Stimulated activated memory B cell treated with anti-CD40 and anti-IgM and Interleukin-4, amounts not matched to agents 10 μg/mL and 1 μg/mL and 100 μg/mL, for 72 hours (primary cell): ENCODE measurements around the gene C1orf105.
"Not testable (repeated sequence)": the region's sequence is repeated elsewhere in the genome, so short reads cannot be mapped to it uniquely, and the experiment has no call there.

Experiments
- ATAC-seq: fragments of 150-1000 bp; cut with Tn5 transposase; 2 replicates; pipeline ENCODE4 v1.10.0; 2021
- H3K27ac Mint-ChIP-seq: one replicate; pipeline ENCODE4 v1.8.0; 2022; ENCODE audit warnings: mild to moderate bottlenecking, mixed read lengths
- H3K27me3 Mint-ChIP-seq: one replicate; pipeline ENCODE4 v1.8.0; 2022; ENCODE audit warnings: mixed read lengths
- H3K36me3 Mint-ChIP-seq: one replicate; pipeline ENCODE4 v1.8.0; 2022; ENCODE audit warnings: mixed read lengths
- H3K4me1 Mint-ChIP-seq: one replicate; pipeline ENCODE4 v1.8.0; 2022; ENCODE audit warnings: mixed read lengths
- H3K4me3 Mint-ChIP-seq: one replicate; pipeline ENCODE4 v1.8.0; 2022; ENCODE audit warnings: mild to moderate bottlenecking, moderate library complexity, mixed read lengths
- H3K9me3 Mint-ChIP-seq: one replicate; pipeline ENCODE4 v1.8.0; 2022; ENCODE audit warnings: mixed read lengths

Gene C1orf105, protein sequence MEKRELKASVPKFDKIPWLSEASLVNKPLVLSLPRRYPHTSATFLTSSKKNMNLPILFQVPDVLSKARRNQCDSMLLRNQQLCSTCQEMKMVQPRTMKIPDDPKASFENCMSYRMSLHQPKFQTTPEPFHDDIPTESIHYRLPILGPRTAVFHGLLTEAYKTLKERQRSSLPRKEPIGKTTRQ

DNA sequence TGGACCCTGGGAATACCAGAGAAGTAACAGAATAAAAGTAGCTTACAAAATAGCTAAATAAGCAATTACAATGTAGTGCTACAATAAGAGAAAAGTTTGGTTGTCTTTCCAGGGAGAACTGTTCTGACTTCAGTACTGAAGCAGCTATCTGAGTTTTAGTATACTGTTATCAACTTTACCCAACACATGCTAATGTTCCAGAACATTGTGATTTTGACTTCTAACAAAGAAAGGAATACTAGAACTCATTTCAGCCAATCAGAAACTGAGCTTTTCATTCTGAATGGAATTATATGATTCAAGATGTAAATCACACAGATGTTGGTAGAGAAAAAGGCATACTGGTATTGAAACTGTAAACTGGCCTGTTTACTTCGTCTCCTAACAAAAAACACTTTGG is at the start of gene C1orf105:
Gene C1orf105 (plus strand): TSS at position 301 of the 400 bp plus-strand sequence. CDS start 201 bp downstream, outside the sequence.
- no peak for ATAC-seq
- Mint-ChIP-seq H3K9me3 (no peaks in the 10 kb centered on the region), H3K4me3 (no peak within 1 kb of the TSS), H3K4me1 (no peaks in the 10 kb centered on the region), H3K27ac (no peak within 1 kb of the TSS), H3K36me3 (peaks cover 5% of the 10 kb centered on the region), H3K27me3 (no peaks in the 10 kb centered on the region)

DNA sequence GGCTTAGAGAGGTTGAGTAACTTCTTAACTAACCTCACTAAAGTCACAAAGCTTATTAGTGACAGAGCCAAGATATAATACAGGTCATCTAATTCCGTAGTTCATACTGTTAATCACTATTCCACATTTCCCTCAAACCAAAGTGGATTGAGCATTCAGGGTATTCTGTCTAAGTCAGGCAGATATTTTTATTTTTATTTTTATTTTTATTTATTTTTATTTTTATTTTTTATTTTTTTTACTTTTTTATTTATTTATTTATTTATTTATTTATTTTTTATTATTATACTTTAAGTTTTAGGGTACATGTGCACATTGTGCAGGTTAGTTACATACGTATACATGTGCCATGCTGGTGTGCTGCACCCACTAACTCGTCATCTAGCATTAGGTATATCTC is 48.8 kb upstream of the C1orf105 start:
- Mint-ChIP-seq H3K4me1 (peaks cover 12% of the 10 kb centered on the region), H3K36me3 (peaks cover 26% of the 10 kb centered on the region), H3K9me3 (peaks cover 19% of the 10 kb centered on the region)
- ATAC-seq, H3K27ac Mint-ChIP-seq, H3K27me3 Mint-ChIP-seq, H3K4me3 Mint-ChIP-seq: not testable (repeated sequence)

DNA sequence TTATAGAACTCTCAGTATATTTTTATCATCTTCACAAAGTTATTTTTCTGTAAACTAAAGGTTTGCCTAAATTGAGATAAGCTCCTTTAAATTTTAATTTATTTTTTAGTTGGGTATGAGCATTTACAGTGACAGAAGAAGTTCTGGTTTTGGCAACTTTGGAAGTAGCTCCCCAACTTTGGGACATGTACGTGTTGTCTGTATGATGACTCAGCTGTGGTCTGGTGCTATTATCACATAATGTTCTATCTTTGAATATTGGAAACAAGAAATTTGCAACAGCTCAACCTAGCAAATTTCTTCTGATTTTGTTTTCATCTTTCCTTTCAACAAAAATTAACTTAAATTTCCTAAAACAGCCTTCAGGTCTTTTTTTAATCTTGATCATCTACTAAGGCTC is 46.6 kb upstream of the C1orf105 start:
- Mint-ChIP-seq H3K9me3 (peaks cover 5% of the 10 kb centered on the region), H3K36me3 (peaks cover 5% of the 10 kb centered on the region), H3K27me3 (no peaks in the 10 kb centered on the region), H3K27ac (peak overlapping the region; percentile 60), H3K4me1 (peaks cover 12% of the 10 kb centered on the region), H3K4me3 (no peak overlapping the region)
- no peak for ATAC-seq

DNA sequence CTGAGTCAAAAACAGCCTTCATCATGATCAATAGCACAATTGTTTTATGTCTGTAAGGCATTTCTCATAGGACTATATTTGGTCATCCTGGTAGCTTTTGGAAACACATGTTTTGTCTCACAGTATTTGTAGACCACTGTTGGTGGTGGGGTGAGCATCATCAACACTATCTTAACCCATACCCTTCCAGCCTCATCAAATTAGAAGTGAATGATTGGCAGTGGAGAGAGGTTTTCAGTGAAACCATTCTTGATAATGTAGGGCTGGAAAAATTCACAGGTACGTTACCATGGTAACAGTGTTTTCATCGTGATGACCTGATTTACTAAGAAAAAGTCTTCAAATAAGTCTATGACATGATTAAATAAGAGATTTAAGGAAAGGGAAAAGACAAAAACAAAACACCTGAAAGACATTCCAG is 45.3 kb upstream of the C1orf105 start:
- peaks cover 13% of the 10 kb centered on the region for H3K4me1 Mint-ChIP-seq
- no peaks in the 10 kb centered on the region for H3K9me3 Mint-ChIP-seq
- no peaks in the 10 kb centered on the region for H3K36me3 Mint-ChIP-seq
- H3K27me3 Mint-ChIP-seq: no peaks in the 10 kb centered on the region
- H3K27ac Mint-ChIP-seq: peak overlapping the region; percentile 60
- no peak for ATAC-seq
- H3K4me3 Mint-ChIP-seq: peak overlapping the region; percentile 50

DNA sequence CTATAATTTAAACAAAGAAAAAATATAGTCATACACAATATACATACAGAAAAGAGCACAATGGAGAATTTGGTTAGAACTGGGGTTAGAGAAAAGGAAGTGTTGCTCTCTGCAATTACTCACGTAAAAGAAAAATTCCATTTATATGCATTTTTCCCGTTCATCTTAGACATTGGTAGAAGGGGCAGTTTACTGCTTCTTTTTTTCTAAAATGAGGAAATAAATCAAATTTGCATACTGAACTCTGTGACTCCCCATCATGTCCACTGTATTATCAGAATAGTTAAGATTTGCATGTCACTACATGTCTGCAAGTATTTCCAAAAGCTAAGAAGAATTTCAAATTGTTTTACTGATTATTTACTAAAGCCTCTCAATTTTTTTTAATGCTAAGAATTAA is 44.1 kb upstream of the C1orf105 start:
- no peaks in the 10 kb centered on the region for H3K36me3 Mint-ChIP-seq
- peaks cover 26% of the 10 kb centered on the region for H3K4me1 Mint-ChIP-seq
- peak overlapping the region; percentile 66 for H3K4me3 Mint-ChIP-seq
- ATAC-seq: no peak
- H3K27ac Mint-ChIP-seq: peak overlapping the region; percentile 49
- no peaks in the 10 kb centered on the region for H3K9me3 Mint-ChIP-seq
- H3K27me3 Mint-ChIP-seq: no peaks in the 10 kb centered on the region

DNA sequence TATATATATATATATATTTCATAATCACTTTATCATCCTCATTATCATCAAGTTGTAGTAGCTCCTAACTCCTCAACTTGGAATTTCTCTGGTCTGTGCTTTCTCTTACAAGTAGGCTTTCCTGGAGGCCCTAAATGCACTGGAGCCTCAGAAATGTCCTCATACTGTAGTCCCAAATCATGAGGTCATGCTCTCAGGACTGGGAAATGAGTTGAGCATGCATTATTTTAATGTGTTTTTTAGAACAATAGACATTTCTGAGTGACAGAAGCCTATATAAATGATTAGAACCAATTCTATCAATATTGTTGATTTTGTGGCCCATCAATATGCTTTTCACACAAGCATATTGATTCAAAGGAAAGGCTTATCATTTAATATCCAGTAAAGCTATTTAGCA is 42.9 kb upstream of the C1orf105 start:
- Mint-ChIP-seq H3K27me3 (no peaks in the 10 kb centered on the region), H3K4me3 (no peak overlapping the region), H3K27ac (no peak overlapping the region), H3K4me1 (peaks cover 29% of the 10 kb centered on the region), H3K36me3 (no peaks in the 10 kb centered on the region), H3K9me3 (no peaks in the 10 kb centered on the region)
- ATAC-seq: no peak

DNA sequence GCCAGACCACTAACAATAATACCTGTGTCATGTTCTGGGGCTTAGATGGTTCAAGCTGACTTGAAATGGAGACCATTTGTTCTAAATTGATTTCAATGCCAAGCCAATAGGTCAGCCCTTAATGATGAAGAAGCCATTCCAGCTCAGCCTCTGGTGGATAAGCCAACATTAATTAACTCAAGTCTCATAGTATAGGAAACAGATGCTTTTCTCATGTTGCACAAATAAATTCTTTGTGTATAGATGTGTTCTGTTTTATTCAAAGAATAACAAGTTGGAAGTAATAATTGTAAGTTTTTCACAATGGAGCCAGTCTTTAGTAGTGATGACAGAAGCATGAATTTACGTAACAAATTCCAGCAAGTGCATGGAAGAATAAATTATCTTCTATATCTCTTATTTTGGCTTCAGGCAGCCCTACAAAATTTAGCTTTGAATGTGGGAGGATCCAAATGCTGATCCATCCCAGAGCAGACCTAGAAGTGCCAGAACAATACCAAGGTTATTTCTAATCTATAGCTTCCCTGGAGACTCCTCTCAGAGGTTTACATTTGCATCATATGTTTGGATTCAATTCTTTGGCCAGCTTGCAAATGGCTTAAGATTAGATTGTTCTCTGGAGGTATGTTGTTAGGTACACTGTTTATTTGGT is 42.2 kb upstream of the C1orf105 start:
- Mint-ChIP-seq H3K27ac (no peak overlapping the region), H3K27me3 (no peaks in the 10 kb centered on the region), H3K4me1 (peaks cover 29% of the 10 kb centered on the region), H3K36me3 (no peaks in the 10 kb centered on the region), H3K9me3 (no peaks in the 10 kb centered on the region), H3K4me3 (no peak overlapping the region)
- no peak for ATAC-seq

DNA sequence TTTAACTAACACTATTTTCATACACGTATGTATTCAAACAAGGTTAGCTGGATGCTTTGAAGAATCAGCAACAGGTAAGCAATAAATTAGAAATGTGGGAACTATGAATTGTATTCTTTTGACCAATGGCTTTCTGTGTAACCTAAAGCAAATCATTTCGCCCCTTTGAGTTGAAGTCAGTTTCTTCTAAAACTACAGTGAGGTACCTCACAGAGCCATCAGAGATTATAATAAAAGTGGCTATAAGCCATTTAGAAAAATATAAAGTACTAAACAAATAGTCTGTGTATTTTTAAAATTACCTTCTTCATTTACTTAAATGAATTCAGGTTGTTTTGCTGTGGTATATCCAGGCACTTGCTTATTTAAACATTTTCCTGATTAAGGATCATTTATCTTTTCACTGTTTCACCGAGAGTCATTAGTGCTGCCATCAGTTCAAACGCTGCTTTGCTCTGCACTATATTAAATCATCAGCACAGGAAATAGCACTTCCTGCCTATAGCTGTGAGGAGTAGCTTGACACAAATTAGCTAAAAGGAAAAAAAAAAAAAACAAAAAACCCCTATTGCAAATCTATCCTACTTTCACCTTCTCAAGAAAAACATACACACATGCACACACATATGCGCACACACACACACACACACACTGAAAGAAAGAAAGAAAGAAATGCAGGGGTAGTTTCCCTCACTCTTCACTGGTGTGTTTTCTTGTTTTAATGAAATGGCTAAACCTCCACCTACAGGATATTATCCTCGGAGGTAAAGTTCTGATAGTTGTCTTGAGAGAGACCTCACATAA is 39.8 kb upstream of the C1orf105 start:
- Mint-ChIP-seq H3K4me1 (peaks cover 28% of the 10 kb centered on the region), H3K4me3 (peak overlapping the region; percentile 34), H3K27ac (peak overlapping the region; percentile 73), H3K36me3 (peaks cover 7% of the 10 kb centered on the region), H3K27me3 (no peaks in the 10 kb centered on the region), H3K9me3 (no peaks in the 10 kb centered on the region)
- peak; percentile 98 for ATAC-seq

DNA sequence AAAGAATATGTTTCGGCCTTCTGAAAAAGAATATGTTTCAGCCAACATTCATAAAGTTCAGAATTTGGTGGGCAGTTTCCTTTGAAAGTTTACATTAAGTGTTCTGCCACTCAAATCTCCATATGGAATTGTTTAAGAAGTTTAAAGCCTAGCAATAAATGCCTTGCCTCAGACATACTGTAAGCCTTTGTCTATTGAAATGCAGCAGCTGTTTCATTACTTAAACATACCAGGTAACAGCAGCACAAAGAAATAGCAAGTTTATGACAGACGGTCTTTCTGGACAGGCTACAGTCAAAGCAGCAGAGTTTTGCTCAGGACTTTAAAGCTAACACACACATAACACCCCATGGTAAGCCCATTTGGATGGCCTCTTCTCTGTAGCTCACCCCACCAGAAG is 38.5 kb upstream of the C1orf105 start:
- Mint-ChIP-seq H3K27me3 (no peaks in the 10 kb centered on the region), H3K36me3 (peaks cover 7% of the 10 kb centered on the region), H3K4me1 (peaks cover 28% of the 10 kb centered on the region), H3K9me3 (no peaks in the 10 kb centered on the region), H3K4me3 (no peak overlapping the region), H3K27ac (peak overlapping the region; percentile 73)
- ATAC-seq: no peak

DNA sequence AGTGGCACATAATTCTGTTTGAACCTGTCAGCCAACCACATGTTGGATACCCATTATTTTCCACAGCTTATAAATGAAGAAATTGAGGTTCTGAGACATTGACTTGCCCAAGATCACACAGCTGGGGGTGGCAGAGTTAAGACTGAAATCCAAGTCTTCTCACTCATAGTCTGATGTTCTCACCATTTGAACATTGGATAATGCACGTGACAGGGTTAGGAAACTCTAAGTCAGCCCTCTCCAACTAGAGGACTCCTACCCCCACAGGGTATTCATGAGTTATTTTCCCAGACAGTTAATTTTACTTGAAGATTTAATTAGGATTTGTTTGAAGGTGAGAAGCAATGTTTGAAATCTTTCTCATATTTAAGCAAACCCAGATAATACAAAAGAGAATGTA is 38.1 kb upstream of the C1orf105 start:
- peak overlapping the region; percentile 73 for H3K27ac Mint-ChIP-seq
- H3K9me3 Mint-ChIP-seq: no peaks in the 10 kb centered on the region
- H3K4me3 Mint-ChIP-seq: no peak overlapping the region
- H3K27me3 Mint-ChIP-seq: no peaks in the 10 kb centered on the region
- peaks cover 7% of the 10 kb centered on the region for H3K36me3 Mint-ChIP-seq
- H3K4me1 Mint-ChIP-seq: peaks cover 28% of the 10 kb centered on the region
- no peak for ATAC-seq

DNA sequence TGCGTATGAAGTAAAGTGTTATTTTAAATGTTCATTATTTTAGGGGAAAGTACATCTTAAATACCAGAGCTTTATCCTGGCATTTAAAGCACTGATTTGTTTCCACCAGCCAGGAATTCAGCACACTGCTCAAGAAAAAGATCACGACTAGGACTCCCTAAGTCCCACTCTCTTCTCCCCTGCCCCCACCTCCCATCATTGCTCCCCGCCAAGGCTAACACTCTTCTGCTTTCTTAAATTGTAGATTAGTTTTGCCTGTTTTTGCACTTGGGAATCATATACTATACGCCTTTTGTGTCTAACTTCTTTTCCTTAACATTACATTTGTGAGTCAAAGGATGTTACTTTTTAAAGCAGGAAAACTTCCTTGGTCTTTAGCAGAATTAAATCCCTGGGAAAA is 37.5 kb upstream of the C1orf105 start:
- Mint-ChIP-seq H3K9me3 (no peaks in the 10 kb centered on the region), H3K36me3 (peaks cover 7% of the 10 kb centered on the region), H3K4me3 (no peak overlapping the region), H3K27ac (peak overlapping the region; percentile 73), H3K27me3 (no peaks in the 10 kb centered on the region), H3K4me1 (peaks cover 28% of the 10 kb centered on the region)
- ATAC-seq: no peak

DNA sequence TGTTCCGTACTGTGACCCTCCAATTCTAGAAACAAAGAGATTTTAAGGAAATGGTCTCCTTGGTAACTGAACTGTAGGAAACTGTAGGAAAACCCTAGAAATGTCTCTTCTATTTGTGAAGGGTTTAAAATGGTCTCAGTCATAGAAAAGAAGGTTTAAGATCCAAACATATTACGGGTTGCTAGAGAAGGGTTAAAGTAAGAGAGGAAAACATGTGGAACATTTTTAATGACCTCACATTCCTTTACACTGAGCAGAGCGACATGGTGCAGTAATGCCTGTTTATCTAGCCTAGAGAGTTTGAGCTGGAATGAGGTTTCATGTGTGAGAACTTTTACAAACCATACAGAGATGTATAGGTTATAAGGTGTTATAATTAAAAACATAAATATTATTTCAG is 36.9 kb upstream of the C1orf105 start:
- ATAC-seq: no peak
- peak overlapping the region; percentile 73 for H3K27ac Mint-ChIP-seq
- H3K9me3 Mint-ChIP-seq: no peaks in the 10 kb centered on the region

DNA sequence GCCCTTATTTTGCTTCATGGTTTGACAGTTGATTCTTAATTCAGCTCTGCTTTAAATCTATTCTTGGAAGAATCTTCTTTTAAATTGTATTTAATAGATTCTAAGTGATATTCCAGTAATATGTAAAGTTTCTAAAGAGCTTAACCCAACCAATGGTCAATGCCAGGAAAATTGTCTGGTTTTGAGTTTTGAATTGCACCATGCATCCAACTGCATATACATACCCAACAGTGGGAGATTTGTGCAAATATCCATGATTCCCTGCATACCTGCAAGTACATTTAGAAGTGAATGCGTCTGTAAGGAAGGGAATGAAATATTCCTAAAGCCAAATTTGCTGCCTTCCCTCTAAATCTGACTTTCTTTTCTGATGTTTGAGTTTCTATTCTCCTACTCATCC is 35.8 kb upstream of the C1orf105 start:
- Mint-ChIP-seq H3K36me3 (peaks cover 12% of the 10 kb centered on the region), H3K4me1 (peaks cover 37% of the 10 kb centered on the region), H3K4me3 (no peak overlapping the region), H3K27me3 (no peaks in the 10 kb centered on the region), H3K27ac (no peak overlapping the region), H3K9me3 (no peaks in the 10 kb centered on the region)
- ATAC-seq: no peak

More for the DNA sequence above, 36.9 kb upstream of the C1orf105 start:
- H3K4me1 Mint-ChIP-seq: peaks cover 31% of the 10 kb centered on the region
- H3K4me3 Mint-ChIP-seq: no peak overlapping the region
- peaks cover 9% of the 10 kb centered on the region for H3K36me3 Mint-ChIP-seq
- no peaks in the 10 kb centered on the region for H3K27me3 Mint-ChIP-seq

DNA sequence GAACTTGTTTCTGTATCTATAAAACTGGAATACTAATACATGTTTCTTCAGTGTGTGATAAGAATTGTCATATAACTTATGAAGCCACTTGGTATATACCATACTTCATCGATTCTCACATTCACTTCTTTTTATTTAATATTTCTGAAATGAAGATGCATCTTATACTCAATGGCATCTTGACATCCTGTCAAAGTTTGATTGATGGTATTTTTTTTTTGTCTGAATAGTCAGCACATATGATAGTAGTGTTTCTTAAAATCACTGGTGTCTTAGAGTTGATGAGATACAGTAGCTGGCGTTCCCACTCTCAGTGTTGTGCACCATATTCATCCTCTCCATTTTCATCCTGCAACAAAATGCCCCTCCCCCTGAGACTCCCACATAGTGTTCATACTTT is 34.4 kb upstream of the C1orf105 start:
- Mint-ChIP-seq H3K4me1 (peaks cover 41% of the 10 kb centered on the region), H3K27me3 (no peaks in the 10 kb centered on the region), H3K9me3 (no peaks in the 10 kb centered on the region), H3K4me3 (no peak overlapping the region), H3K27ac (peak overlapping the region; percentile 100), H3K36me3 (peaks cover 12% of the 10 kb centered on the region)
- ATAC-seq: no peak

DNA sequence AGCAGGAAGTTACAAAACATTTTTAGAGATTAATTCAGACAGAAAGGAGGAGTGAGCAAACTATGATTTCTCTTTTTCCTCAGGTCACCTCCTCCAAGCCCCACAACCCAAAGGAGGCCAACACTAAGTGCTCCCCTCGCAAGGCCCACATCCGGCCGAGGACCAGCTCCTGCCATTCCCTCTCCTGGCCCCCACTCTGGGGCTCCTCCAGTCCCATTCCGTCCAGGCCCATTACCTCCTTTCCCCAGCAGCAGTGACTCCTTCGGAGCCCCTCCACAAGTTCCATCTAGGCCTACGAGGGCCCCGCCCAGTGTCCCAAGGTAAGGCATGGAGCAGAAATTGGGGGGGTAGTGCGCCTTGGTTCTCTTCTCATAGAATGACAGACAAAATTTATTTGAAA is 32.0 kb upstream of the C1orf105 start:
- no peaks in the 10 kb centered on the region for H3K27me3 Mint-ChIP-seq
- no peak overlapping the region for H3K4me3 Mint-ChIP-seq
- H3K4me1 Mint-ChIP-seq: peaks cover 54% of the 10 kb centered on the region
- peak overlapping the region; percentile 100 for H3K27ac Mint-ChIP-seq
- no peaks in the 10 kb centered on the region for H3K9me3 Mint-ChIP-seq
- peaks cover 12% of the 10 kb centered on the region for H3K36me3 Mint-ChIP-seq
- no peak for ATAC-seq
